ENCODE results near the gene PER1. TPM values are rescaled to one million over a fixed set of nuclear protein-coding genes. Genes with fewer than 3 reads are reported as not detected.

The PER1 gene
- total RNA-seq, 4 donors from 2014 or later, result 33.6 to 95.0 (median 56.3) TPM

- Histone ChIP-seq H3K27ac (peak overlapping the region in 3 of 4 donors; percentile 92 to 94 (median 94)), H3K4me1 (peaks cover 7 to 73% (median 23%) of the 10 kb centered on the region in 3 donors), H3K4me3 (no peak overlapping the region), H3K27me3 (no peaks in the 10 kb centered on the region), H3K9me3 (no peaks in the 10 kb centered on the region), H3K36me3 (peaks cover 60 to 67% (median 65%) of the 10 kb centered on the region in 3 donors)
- 94 to 100% methylated on average over 1 to 2 of the region's 7 CpGs for WGBS, 2 donors
- intact Hi-C loops (cut with DNase I), result no loop called here
- TF ChIP-seq POLR2A (IDR thresholded peaks at IDR 0.05) (no peak), CTCF (IDR thresholded peaks at IDR 0.05) (no peak)
- no peak for DNase-seq
Measured at GRCh38 chr17:8141045-8141444, 11.2 kb downstream of the PER1 start.

GRCh38 chr17:8140065-8141029 lies 11.9 kb downstream of the PER1 start:
- Histone ChIP-seq H3K9me3 (no peaks in the 10 kb centered on the region), H3K4me3 (no peak overlapping the region), H3K27ac (peak overlapping the region; percentile 68 to 94 (median 93)), H3K36me3 (peaks cover 53 to 60% (median 58%) of the 10 kb centered on the region in 3 donors), H3K27me3 (no peaks in the 10 kb centered on the region), H3K4me1 (peaks cover 7 to 67% (median 23%) of the 10 kb centered on the region in 3 donors)
- TF ChIP-seq POLR2A (IDR thresholded peaks at IDR 0.05), result no peak
- TF ChIP-seq CTCF (IDR thresholded peaks at IDR 0.05), result no peak
- 73 to 81% methylated on average over 13 to 16 of the region's 18 CpGs for WGBS, 2 donors
- intact Hi-C loops (cut with DNase I), result no loop called here
- DNase-seq, result no peak

DNA sequence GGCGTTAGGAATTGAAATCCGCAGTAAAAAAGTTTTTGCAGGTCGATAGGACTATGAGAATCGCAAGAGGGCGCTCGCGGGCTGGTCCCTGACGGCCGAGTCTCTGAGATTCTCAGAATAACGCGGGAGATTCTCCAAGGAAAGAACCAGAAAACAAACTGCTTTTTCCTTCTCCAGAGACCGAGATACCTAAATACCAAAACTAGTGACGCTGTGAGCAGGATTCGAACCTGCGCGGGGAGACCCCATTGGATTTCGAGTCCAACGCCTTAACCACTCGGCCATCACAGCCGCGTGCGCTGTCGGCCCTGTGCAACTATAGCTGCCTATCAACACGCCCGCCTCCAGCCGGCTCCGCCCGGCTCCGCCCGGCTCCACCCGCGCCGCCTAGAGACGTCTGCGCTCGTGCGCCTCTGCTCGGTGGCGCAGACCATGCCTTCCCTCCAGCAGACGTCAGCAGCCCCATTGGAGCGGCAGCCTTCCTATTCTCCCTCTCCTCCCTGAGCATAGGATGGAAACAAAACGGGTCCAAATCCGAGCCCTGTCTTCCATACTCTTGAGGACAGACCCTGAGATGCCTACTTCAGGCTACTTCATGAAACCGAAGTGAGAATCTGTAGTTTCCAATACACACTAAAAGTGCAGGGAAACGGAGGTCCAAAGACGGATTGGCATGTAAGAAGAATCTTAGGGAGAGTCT lies 13.4 kb downstream of the PER1 start:
- no peaks in the 10 kb centered on the region for H3K9me3 ChIP-seq
- peak overlapping the region; percentile 68 to 94 (median 93) for H3K27ac ChIP-seq
- peaks cover 7 to 58% (median 23%) of the 10 kb centered on the region in 3 donors for H3K4me1 ChIP-seq
- H3K4me3 ChIP-seq, result peak overlapping the region in 3 of 4 donors; percentile 2 to 56 (median 35)
- WGBS, 2 donors, result 1% methylated on average over 30 to 46 of the region's 46 CpGs
- intact Hi-C loops (cut with DNase I), result no loop called here
- H3K36me3 ChIP-seq, result peaks cover 39 to 44% (median 43%) of the 10 kb centered on the region in 3 donors
- H3K27me3 ChIP-seq, result no peaks in the 10 kb centered on the region
- DNase-seq, result no peak
- peak; percentile 77 to 95 (median 89) for TF ChIP-seq CTCF (IDR thresholded peaks at IDR 0.05)
- TF ChIP-seq POLR2A (IDR thresholded peaks at IDR 0.05), result peak in 3 of 4 donors; percentile 3 to 70 (median 68)

DNA sequence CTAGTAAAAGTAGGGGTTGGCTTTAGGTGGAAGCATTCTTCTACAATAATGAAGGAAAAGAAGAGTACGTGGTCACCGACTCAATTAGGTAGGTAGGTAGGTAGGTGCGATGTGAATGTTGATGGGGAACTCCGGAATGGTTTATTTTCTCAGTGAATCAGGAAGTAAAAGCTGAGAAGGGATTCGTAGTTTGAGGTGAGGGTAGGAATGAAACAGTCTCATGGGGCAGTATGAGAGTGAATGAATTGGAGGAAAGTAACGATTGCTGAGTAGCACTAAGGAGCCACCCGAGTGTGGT lies 13.9 kb downstream of the PER1 start:
- no peak for DNase-seq
- WGBS, 2 donors, result 0 to 1% methylated on average over 7 of the region's 7 CpGs
- H3K4me3 ChIP-seq, result peak overlapping the region in 3 of 4 donors; percentile 2 to 56 (median 35)
- TF ChIP-seq POLR2A (IDR thresholded peaks at IDR 0.05), result no peak
- no peak for TF ChIP-seq CTCF (IDR thresholded peaks at IDR 0.05)
- intact Hi-C loops (cut with DNase I), result no loop called here
- H3K27ac ChIP-seq, result peak overlapping the region; percentile 68 to 94 (median 93)
- no peaks in the 10 kb centered on the region for H3K27me3 ChIP-seq
- peaks cover 34 to 39% (median 38%) of the 10 kb centered on the region in 3 donors for H3K36me3 ChIP-seq
- H3K9me3 ChIP-seq, result no peaks in the 10 kb centered on the region
- H3K4me1 ChIP-seq, result peaks cover 7 to 58% (median 23%) of the 10 kb centered on the region in 3 donors
